NCI-H345 treated with DMSO at 0.1 percent for 48 hours (cell line): ENCODE data around the gene NSRP1.
"Not testable (repeated sequence)": the region's sequence is repeated elsewhere in the genome, so short reads cannot be mapped to it uniquely, and the experiment has no call there.

ENCODE experiments used
- DNase-seq: peaks from one replicate; lab custom pipeline; 2025; ENCODE audit not compliant: unreplicated experiment; lab: John Stamatoyannopoulos, UW

Gene NSRP1

GRCh38 chr17:30116661-30117551 lies at the start of gene NSRP1:
TSS of gene NSRP1 (plus strand) at chr17:30116816. CDS start at chr17:30116844, 28 bp downstream.
- peak; percentile 87 for DNase-seq

- DNase-seq: no peak
These were observed 48.2 kb upstream of the NSRP1 start for GRCh38 chr17:30068465-30068864.

- DNase-seq: no peak
These were observed 42.4 kb upstream of the NSRP1 start for GRCh38 chr17:30074254-30074653.

- DNase-seq: no peak
These were observed 41.9 kb upstream of the NSRP1 start for GRCh38 chr17:30074730-30075129.

GRCh38 chr17:30082773-30083172 lies 33.8 kb upstream of the NSRP1 start:
- DNase-seq: no peak

GRCh38 chr17:30084788-30085187 lies 31.8 kb upstream of the NSRP1 start:
- DNase-seq: no peak

GRCh38 chr17:30086896-30087295 lies 29.7 kb upstream of the NSRP1 start:
- DNase-seq: no peak

GRCh38 chr17:30087431-30087830 lies 29.2 kb upstream of the NSRP1 start:
- not testable (repeated sequence) for DNase-seq

- DNase-seq: no peak
These were observed 25.4 kb upstream of the NSRP1 start for GRCh38 chr17:30091121-30091670.

GRCh38 chr17:30091771-30092170 lies 24.8 kb upstream of the NSRP1 start:
- DNase-seq: no peak

GRCh38 chr17:30092886-30093285 lies 23.7 kb upstream of the NSRP1 start:
- DNase-seq: no peak

- DNase-seq: peak; percentile 39
These were observed 23.0 kb upstream of the NSRP1 start for GRCh38 chr17:30093463-30094147.

GRCh38 chr17:30095507-30096244 lies 20.9 kb upstream of the NSRP1 start:
- DNase-seq: no peak

GRCh38 chr17:30101686-30102390 lies 14.8 kb upstream of the NSRP1 start:
- no peak for DNase-seq

- no peak for DNase-seq
These were observed 12.7 kb upstream of the NSRP1 start for GRCh38 chr17:30103921-30104320.

- peak; percentile 85 for DNase-seq
These were observed 11.9 kb upstream of the NSRP1 start for GRCh38 chr17:30104575-30105339.

- no peak for DNase-seq
These were observed 3.8 kb upstream of the NSRP1 start for GRCh38 chr17:30112794-30113193.

GRCh38 chr17:30113213-30113612 lies 3.4 kb upstream of the NSRP1 start:
- no peak for DNase-seq

- no peak for DNase-seq
These were observed 313 bp upstream of the NSRP1 start for GRCh38 chr17:30116345-30116660.

GRCh38 chr17:30117675-30118081 lies 1.1 kb downstream of the NSRP1 start:
- DNase-seq: no peak
